GM12878 (cell line): ENCODE measurements around the gene CCDC141. TPM values are rescaled to one million over a fixed set of nuclear protein-coding genes. Genes with fewer than 3 reads are reported as not detected.
A peak's percentile ranks its signal among the peaks of the same experiment; 100 is the strongest.

Source experiments
- ATAC-seq: fragments of 200-7000 bp; cut with Tn5 transposase; 3 replicates; pipeline ENCODE4 v1.9.1; 2020; ENCODE audit warnings: mild to moderate bottlenecking, moderate library complexity
- BruUV-seq: library from RNA; stranded (reverse); fragments of 400-500 nt; replicated peaks from 2 replicates; lab custom pipeline; 2021; lab: Mats Ljungman, UMichigan
- CTCF ChIA-PET: fragments of 300-600 bp; sonication (Branson Sonifier 250); formaldehyde crosslinking; extraction: SDS; loops from one replicate; lab custom pipeline; 2021; ENCODE audit warnings: inconsistent platforms; lab: Yijun Ruan, JAX
- POLR2A ChIA-PET: fragments of 350-600 bp; formaldehyde crosslinking; extraction: SDS; loops from one replicate; lab custom pipeline; 2021; ENCODE audit warnings: inconsistent platforms; lab: Charles Lee
- RAD21 ChIA-PET: fragments of 300-600 bp; sonication (Branson Sonifier 250); formaldehyde crosslinking; loops from one replicate; lab custom pipeline; 2023; ENCODE audit warnings: antibody characterized with exemption; ENCODE audit not compliant: unreplicated experiment; lab: Charles Lee
- SMC1A ChIA-PET: fragments of 300-600 bp; sonication (Branson Sonifier 250); formaldehyde crosslinking; loops from one replicate; lab custom pipeline; 2023; ENCODE audit not compliant: unreplicated experiment, uncharacterized antibody; lab: Charles Lee
- DNase-seq: peaks from one replicate; pipeline ENCODE4 v3.0.0-alpha.2; 2011; ENCODE audit warnings: low read depth, low spot score
- FAIRE-seq: peaks from 3 replicates; lab custom pipeline; 2011; peaks lifted over from hg19 to GRCh38; lab: Jason Lieb, UNC
- H2AFZ ChIP-seq: 2 replicates; pipeline ENCODE4 v1.6.0; 2011; ENCODE audit warnings: low read depth, low read length, control low read depth; ENCODE audit not compliant: control insufficient read depth
- H3K27ac ChIP-seq: 2 replicates; pipeline ENCODE4 v1.5.1; 2011; ENCODE audit warnings: control low read depth; ENCODE audit not compliant: control insufficient read depth, insufficient read depth
- H3K27me3 ChIP-seq, 2 experiments: replicated peaks in 1 of 2; 2 replicates each; pipeline versions ENCODE4 v1.6.0 to v1.6.1; 2011; ENCODE audit warnings: low read length in 1 of 2; ENCODE audit not compliant: control insufficient read depth in 2 of 2, insufficient read depth in 2 of 2
- H3K36me3 ChIP-seq, 2 experiments: 2 replicates each; pipeline ENCODE4 v1.5.1; 2011; ENCODE audit warnings: low read length in 1 of 2; ENCODE audit not compliant: control insufficient read depth in 2 of 2, insufficient read depth in 2 of 2
- H3K4me1 ChIP-seq: 2 replicates; pipeline ENCODE4 v1.6.1; 2011; ENCODE audit warnings: mild to moderate bottlenecking, low read length, moderate library complexity, mixed read lengths; ENCODE audit not compliant: control insufficient read depth, insufficient read depth
- H3K4me2 ChIP-seq: 2 replicates; pipeline ENCODE4 v1.6.0; 2011; ENCODE audit warnings: control low read depth; ENCODE audit not compliant: control insufficient read depth, insufficient read depth
- H3K4me3 ChIP-seq: fragments of 200-600 bp; sonication (generic); 2 replicates; pipeline ENCODE4 v1.5.1; 2016
- H3K79me2 ChIP-seq: 2 replicates; pipeline ENCODE4 v1.6.0; 2011; ENCODE audit warnings: low read length; ENCODE audit not compliant: control insufficient read depth, insufficient read depth
- H3K9ac ChIP-seq: 2 replicates; pipeline ENCODE4 v1.8.0; 2011; ENCODE audit warnings: low read length, control low read depth, mixed read lengths; ENCODE audit not compliant: control insufficient read depth, insufficient read depth
- H3K9me3 ChIP-seq: replicated peaks from 3 replicates; pipeline ENCODE4 v1.5.1; 2011; ENCODE audit warnings: mild to moderate bottlenecking, low read length; ENCODE audit not compliant: control insufficient read depth, insufficient read depth
- H4K20me1 ChIP-seq: 2 replicates; pipeline ENCODE4 v1.6.0; 2011; ENCODE audit not compliant: control insufficient read depth, insufficient read depth
- ATF2 ChIP-seq: IDR thresholded peaks from 2 replicates; pipeline ENCODE4 v1.6.1; 2012; ENCODE audit warnings: low read length, inconsistent platforms
- CREB1 ChIP-seq: IDR thresholded peaks from 2 replicates; pipeline ENCODE4 v1.6.1; 2012; ENCODE audit warnings: low read depth, mild to moderate bottlenecking, inconsistent platforms
- MYB ChIP-seq: fragments of 150-350 bp; IDR thresholded peaks from 2 replicates; pipeline ENCODE4 v1.6.1; 2014; ENCODE audit warnings: mild to moderate bottlenecking, low read depth, low read length, borderline replicate concordance
- NFIC ChIP-seq: IDR thresholded peaks from 2 replicates; pipeline ENCODE4 v1.6.1; 2012; ENCODE audit warnings: low read depth, mild to moderate bottlenecking, inconsistent platforms, low read length, moderate library complexity
- POLR2AphosphoS2 ChIP-seq: IDR thresholded peaks from 2 replicates; pipeline ENCODE4 v1.6.1; 2011; ENCODE audit warnings: low read depth, mild to moderate bottlenecking, low read length, improper control_type of control experiment, moderate library complexity
- SMARCA5 ChIP-seq: fragments of 450-650 bp; IDR thresholded peaks from 2 replicates; pipeline ENCODE4 v1.6.1; 2017; ENCODE audit warnings: mild to moderate bottlenecking
- YY1 ChIP-seq: IDR thresholded peaks from 2 replicates; pipeline ENCODE4 v1.6.1; 2011; ENCODE audit warnings: low read depth, mild to moderate bottlenecking, low read length
- WGBS: methylation state at CpG from one replicate; pipeline ENCODE4 v1.1.6; 2016; ENCODE audit warnings: low lambda C conversion rate; ENCODE audit not compliant: insufficient replicate concordance, insufficient coverage; ENCODE audit errors: missing lambda C conversion rate; 5-methylcytosine and 5-hydroxymethylcytosine counted together
- in situ Hi-C: fragments of 300-500 bp; cut with MboI; formaldehyde crosslinking; loops from 9 replicates; pipeline ENCODE4 v1.14.3; 2018; ENCODE audit warnings: mixed read lengths
- intact Hi-C: fragments of 100-400 bp; cut with micrococcal nuclease; formaldehyde crosslinking; loops from one replicate; pipeline ENCODE4 v1.14.2; 2022; ENCODE audit not compliant: unreplicated experiment
- polyA plus RNA-seq, 11 experiments: library from polyadenylated mRNA; depleted of rRNA in 4 of 11; unstranded in 6 of 11; stranded (reverse) in 5 of 11; fragments of >200 nt; fragmentation: Nextera tagmentation in 4 of 11; fragmentation: Illumina TruSeq in 1 of 11; extraction: Ambion mirVana in 4 of 11; extraction: Trizol in 1 of 11; gene quantifications; 1 replicate in 1 of 11; 2 replicates in 10 of 11; pipeline versions ENCODE4 v1.2.1 to v1.2.3, GENCODE V29; 2011 to 2016; ENCODE audit warnings: inconsistent platforms in 2 of 11, missing spikeins in 2 of 11, low read depth in 1 of 11
- total RNA-seq, 4 experiments: library from RNA; depleted of rRNA in 3 of 4; stranded (reverse); fragments of >200 nt in 3 of 4; fragmentation: Illumina TruSeq in 1 of 4; extraction: Trizol in 1 of 4; gene quantifications; 2 replicates each; pipeline versions ENCODE4 v1.2.1 to v1.2.3, GENCODE V29; 2013 to 2021
- TF ChIP-seq, protein P1 (sequence below): fragments of 450-650 bp; formaldehyde crosslinking; IDR thresholded peaks from 2 replicates; pipeline ENCODE4 v1.5.0; 2022; ENCODE audit warnings: mild to moderate bottlenecking, missing genetic modification characterization

The CCDC141 gene
- total and polyA plus RNA-seq, 10 of the 15 experiments (the other 5 are each of a cell fraction or from before 2014, with no cell fraction given) = 0.84 to 12.5 (median 3.6) TPM

DNA sequence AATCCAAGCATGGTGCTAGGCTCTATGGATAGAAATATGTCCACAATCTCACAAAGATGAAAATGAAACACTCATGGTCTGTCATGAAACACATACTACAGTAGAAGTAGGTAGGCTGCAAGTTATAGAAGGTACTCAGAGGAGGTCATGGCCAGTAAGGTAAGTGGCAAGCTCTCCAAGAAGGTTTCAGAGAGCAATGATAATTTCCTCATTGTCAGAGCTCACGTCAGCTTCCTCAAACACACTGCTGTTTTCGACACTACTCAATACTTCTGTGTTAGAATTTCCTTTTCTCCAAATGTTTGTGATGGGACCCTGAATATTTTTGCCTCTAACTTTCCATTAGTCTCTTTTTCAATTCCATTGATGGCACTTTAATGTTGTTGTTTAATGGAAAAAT lies 25.5 kb downstream of the CCDC141 start:
- peak; percentile 3; the same call in 1 of the 3 replicates for ATAC-seq
- in situ Hi-C loops = no loop called here
- no peak for FAIRE-seq
- peak overlapping the region; percentile 6; the same call in 1 of the 2 replicates for H3K27ac ChIP-seq
- POLR2A ChIA-PET = interaction anchor here (0.6 to 5.8 kb wide), 7 partner anchors 8 to 138 kb away, joined by 3 to 49 read pairs (median 5); partner anchors contain the start of gene CCDC141
- RAD21 ChIA-PET = interaction anchor here (0.8 to 6.7 kb wide), 5 partner anchors 20 to 105 kb away, joined by 3 to 74 read pairs (median 6); partner anchors contain the start of gene CCDC141
- intact Hi-C loops = loop anchor here (5.0 kb wide), 1 partner anchor 73 kb away; no protein-coding TSS in a partner anchor
- no peaks in the 10 kb centered on the region for H4K20me1 ChIP-seq
- no peaks in the 10 kb centered on the region; the same call in 1 of the 2 replicates for H3K79me2 ChIP-seq
- SMC1A ChIA-PET = interaction anchor here (0.9 to 9.5 kb wide), 8 partner anchors 9 to 105 kb away, joined by 3 to 142 read pairs (median 34); partner anchors contain the start of gene CCDC141
- TF ChIP-seq CREB1 (0 out of 2 replicates have a peak, but pooled peaks have one; percentile 18), POLR2AphosphoS2 (no peak), NFIC (0 out of 2 replicates have a peak, but pooled peaks have one; percentile 17)
- H3K9ac ChIP-seq = no peak overlapping the region
- peak overlapping the region; percentile 35 for H3K4me2 ChIP-seq
- CTCF ChIA-PET = interaction anchor here (8.9 kb wide), 1 partner anchor 106 kb away, joined by 173 read pairs; no protein-coding TSS in a partner anchor
- WGBS = 2% methylated on average over 2 of the region's 2 CpGs
- H2AFZ ChIP-seq = peak overlapping the region; percentile 58
- no peak for DNase-seq
- H3K36me3 ChIP-seq = no peaks in the 10 kb centered on the region
- peaks cover 34% of the 10 kb centered on the region for H3K4me1 ChIP-seq
- H3K27me3 ChIP-seq = no peaks in the 10 kb centered on the region
- H3K4me3 ChIP-seq = no peak overlapping the region
- BruUV-seq = no TSS peak
- H3K9me3 ChIP-seq = peaks cover 25% of the 10 kb centered on the region

DNA sequence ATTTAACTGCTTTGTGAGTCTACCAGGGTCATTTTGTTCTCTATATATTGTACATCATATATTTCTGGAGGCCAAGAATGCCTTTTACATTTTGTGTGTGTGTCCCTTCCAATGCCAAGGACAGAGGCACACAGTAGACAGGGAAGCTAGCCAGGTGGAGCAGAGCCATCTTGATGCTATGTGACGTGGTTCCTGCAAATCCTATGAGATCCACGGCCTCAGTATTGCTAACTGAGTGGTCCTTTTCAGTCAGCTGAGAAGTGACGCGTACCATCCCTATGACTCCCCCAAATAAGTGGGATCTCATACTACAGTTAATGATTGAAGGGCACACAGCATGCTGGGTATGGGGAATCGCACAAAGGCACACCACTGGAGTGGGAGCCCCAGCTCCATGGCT lies 27.3 kb downstream of the CCDC141 start:
- H3K4me1 ChIP-seq = peaks cover 34% of the 10 kb centered on the region
- 0 out of 2 replicates have a peak overlapping the region, but pooled peaks have one; percentile 19 for H3K4me3 ChIP-seq
- H2AFZ ChIP-seq = peak overlapping the region; percentile 86
- intact Hi-C loops (loop anchor here (1.0 to 5.0 kb wide), 2 partner anchors 9 to 75 kb away; no protein-coding TSS in a partner anchor), in situ Hi-C loops (no loop called here)
- ChIA-PET CTCF (interaction anchor here (1.3 to 8.9 kb wide), 15 partner anchors 8 to 240 kb away, joined by 3 to 173 read pairs (median 23); partner anchors contain the start of gene CCDC141), POLR2A (interaction anchor here (1.4 to 5.8 kb wide), 6 partner anchors 10 to 107 kb away, joined by 3 to 49 read pairs (median 25); partner anchors contain the start of gene CCDC141), RAD21 (interaction anchor here (0.7 to 6.7 kb wide), 19 partner anchors 10 to 129 kb away, joined by 3 to 122 read pairs (median 10); partner anchors contain the start of gene CCDC141), SMC1A (interaction anchor here (0.6 to 9.5 kb wide), 24 partner anchors 11 to 255 kb away, joined by 3 to 142 read pairs (median 23); partner anchors contain the start of gene CCDC141)
- no peak for ATAC-seq
- no peaks in the 10 kb centered on the region; the same call in 1 of the 2 replicates for H3K79me2 ChIP-seq
- 56% methylated on average over 5 of the region's 5 CpGs for WGBS
- no peak for FAIRE-seq
- no peak for DNase-seq
- BruUV-seq = no TSS peak
- no peaks in the 10 kb centered on the region for H4K20me1 ChIP-seq
- no peaks in the 10 kb centered on the region for H3K27me3 ChIP-seq
- H3K36me3 ChIP-seq = no peaks in the 10 kb centered on the region
- peak overlapping the region; percentile 73 for H3K4me2 ChIP-seq
- no peak overlapping the region for H3K9ac ChIP-seq
- peak overlapping the region; percentile 71 for H3K27ac ChIP-seq
- peaks cover 17% of the 10 kb centered on the region for H3K9me3 ChIP-seq
- no peak for TF ChIP-seq SMARCA5
- no peak for TF ChIP-seq ATF2
- TF ChIP-seq, protein P1, sequence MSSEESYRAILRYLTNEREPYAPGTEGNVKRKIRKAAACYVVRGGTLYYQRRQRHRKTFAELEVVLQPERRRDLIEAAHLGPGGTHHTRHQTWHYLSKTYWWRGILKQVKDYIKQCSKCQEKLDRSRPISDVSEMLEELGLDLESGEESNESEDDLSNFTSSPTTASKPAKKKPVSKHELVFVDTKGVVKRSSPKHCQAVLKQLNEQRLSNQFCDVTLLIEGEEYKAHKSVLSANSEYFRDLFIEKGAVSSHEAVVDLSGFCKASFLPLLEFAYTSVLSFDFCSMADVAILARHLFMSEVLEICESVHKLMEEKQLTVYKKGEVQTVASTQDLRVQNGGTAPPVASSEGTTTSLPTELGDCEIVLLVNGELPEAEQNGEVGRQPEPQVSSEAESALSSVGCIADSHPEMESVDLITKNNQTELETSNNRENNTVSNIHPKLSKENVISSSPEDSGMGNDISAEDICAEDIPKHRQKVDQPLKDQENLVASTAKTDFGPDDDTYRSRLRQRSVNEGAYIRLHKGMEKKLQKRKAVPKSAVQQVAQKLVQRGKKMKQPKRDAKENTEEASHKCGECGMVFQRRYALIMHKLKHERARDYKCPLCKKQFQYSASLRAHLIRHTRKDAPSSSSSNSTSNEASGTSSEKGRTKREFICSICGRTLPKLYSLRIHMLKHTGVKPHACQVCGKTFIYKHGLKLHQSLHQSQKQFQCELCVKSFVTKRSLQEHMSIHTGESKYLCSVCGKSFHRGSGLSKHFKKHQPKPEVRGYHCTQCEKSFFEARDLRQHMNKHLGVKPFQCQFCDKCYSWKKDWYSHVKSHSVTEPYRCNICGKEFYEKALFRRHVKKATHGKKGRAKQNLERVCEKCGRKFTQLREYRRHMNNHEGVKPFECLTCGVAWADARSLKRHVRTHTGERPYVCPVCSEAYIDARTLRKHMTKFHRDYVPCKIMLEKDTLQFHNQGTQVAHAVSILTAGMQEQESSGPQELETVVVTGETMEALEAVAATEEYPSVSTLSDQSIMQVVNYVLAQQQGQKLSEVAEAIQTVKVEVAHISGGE (CRISPR knock-in tag) = no peak
- TF ChIP-seq NFIC = no peak
- TF ChIP-seq MYB = no peak
- TF ChIP-seq YY1 = peak; percentile 28; the same call in 1 of the 2 replicates
